ENCODE measurements around the gene ADGRG7.

ADGRG7 gene

DNA sequence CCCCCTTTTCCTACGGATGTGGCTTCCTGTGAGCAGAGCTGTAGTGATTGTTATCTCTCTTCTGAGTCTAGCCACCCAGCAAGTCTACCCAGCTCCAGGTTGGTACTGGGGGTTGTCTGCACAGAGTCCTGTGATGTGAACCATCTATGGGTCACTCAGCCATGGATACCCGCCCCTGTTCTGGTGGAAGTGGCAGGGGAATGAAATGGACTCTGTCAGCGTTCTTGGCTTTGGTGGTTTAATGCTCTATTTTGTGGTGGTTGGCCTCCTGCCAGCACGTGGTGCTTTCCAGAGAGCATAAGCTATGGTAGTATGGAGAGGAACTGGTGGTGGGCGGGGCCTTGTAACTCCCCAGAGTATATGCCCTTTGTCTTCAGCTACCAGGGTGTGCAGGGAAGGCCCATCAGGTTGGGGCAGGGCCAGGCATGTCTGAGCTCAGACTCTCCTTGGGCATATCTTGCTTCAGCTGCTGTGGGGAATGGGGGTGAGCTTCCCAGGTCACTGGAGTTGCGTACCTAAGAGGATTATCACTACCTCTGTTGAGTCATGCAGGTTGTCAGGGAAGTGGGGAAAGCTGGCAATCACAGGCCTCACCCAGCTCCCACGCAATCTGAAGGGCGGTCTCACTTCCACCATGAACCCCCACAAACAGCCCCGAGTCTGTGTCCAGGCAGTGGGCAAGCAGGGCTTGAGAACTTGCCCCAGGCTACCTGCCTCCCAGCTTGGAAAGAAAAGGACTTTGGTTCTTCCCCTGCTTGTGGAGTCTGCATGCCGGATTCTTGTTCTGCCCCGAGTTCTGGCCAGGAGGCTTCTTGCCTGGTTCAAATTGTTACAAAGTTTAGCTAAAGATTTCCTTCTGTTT, 9.0 kb upstream of the ADGRG7 start:
- DNase-seq (ENCODE audit: low read depth in 3 of 3): no peak

DNA sequence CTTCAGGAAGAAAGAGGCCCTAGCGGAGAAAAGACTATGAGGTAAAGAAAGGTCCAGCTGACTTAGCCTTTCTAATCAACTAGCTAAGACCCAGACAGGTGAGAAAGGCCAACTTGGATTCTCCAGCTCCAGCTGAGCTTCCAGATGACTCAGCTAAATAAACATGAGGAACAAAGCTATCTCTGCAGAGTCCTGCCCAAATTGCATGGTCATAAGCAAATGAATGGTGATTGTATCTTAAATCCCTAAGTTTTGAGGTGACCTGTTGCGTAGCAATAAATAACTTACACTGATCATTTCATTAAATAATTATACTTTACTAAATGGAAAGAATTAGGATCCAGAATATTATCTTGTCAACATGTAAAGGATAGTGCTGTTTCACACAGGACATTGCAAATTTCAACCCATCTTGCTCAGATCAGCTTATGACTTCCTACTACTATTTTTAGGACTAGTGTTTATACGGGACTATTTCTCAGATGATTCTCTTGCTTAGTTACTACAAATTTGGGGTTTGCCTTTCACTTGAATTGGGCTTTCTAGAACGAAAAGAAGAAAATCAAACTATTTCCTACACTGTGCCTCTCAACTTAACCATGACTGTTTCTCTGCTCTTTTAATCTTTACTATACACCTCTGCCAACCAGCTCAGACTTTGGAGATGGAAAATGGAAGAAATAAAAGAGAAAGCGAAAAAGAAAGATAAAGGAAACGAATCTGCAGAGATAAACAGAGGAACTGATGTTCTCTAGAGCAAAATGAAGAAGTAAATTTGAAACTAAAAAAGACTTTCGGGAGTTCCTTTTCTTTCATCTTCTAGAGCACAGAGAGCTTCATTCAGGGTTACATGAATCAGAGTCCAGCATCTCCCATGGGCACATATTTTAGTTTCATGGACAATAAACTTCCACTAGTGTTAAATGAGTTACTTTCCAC, 6.6 kb upstream of the ADGRG7 start:
- DNase-seq (ENCODE audit: low read depth in 3 of 3): no peak

DNA sequence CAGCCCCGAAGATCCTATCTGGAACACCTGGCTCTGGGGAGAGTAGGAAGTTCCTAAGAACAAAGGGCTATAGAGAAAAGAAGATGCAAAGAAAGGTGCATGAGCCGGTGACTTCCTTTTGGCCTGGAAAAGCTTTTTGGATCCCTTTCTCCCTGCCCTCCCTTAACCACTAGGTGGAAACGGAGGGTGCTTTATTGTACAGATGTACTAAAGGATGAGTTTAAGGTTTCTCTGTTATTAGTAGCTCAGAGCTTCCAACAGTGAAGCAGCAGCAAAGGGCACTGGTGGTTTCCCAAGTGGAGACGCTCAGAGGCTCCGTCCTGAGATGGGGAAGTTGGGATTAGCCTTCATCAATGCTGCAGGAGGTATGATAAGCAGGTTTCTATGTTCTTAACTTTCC, 5.9 kb upstream of the ADGRG7 start:
- DNase-seq (ENCODE audit: low read depth in 3 of 3): no peak

DNA sequence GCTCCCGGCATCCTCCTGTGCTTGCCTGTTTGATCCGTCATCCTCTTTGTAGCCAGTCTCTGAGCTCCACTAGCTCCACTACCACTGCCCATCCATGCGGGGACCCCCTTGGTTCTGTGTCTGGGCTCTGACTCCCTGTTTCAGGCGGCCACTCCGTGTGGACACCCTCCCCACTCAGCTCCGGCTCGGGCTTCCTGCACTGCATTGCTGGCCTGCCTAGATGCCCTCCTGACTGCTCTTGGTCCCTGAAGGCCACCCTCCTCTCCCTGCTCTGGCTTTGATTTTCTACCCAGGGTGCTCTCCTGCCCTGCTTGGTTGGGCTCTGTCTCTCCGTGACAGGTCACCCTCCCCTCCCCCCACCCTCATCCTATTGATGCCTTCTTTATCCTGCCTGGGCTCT, 4.0 kb upstream of the ADGRG7 start:
- DNase-seq (ENCODE audit: low read depth in 3 of 3): no peak

DNA sequence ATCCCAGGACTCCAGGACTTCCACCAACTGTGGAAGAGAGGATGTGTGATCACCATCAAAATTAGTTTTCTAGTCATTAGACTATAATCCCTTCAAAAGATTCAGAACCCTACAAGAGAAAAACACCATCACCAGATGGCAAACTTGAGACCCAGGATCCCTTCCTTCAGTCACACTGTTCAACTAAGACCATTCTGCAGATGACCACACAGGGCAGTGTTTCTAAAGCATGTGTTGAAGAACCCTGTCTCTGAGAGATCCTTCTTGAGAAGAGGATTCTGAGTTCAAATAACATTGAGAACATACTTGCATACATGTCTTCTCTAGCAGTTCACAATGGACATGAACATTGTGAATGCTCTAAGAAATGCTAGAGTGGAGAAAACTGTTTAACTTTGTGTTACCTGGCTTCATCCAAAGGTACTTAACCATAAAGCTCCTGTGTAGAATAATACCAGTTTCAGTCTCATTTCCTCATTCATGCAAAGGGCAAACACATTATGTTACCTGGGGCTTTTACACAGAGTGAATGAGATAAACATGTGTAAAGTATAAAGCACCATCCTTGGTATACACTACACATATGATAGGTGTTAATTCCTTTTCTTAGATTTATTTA, 2.4 kb upstream of the ADGRG7 start:
- DNase-seq (ENCODE audit: low read depth in 3 of 3): no peak

DNA sequence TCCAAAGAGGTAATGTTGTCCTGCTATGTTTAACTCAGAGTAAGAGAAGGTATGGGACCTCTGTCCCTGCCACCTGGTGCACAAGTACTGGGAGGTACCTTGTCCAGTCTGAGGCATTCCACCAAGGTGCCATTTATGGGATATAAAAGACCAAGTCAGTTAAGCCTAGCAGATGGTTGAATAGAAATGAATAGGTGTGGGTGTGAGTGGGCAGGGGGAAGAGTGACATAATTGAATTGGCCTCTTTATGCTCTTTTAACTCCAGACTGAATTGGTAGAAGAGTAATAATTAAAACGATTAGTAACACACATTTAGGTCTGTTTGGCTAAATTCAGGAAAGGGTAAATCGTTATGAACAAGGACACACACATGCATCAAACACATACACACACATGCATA, 562 bp downstream of the ADGRG7 start:
- no peak for DNase-seq (ENCODE audit: low read depth in 3 of 3)

DNA sequence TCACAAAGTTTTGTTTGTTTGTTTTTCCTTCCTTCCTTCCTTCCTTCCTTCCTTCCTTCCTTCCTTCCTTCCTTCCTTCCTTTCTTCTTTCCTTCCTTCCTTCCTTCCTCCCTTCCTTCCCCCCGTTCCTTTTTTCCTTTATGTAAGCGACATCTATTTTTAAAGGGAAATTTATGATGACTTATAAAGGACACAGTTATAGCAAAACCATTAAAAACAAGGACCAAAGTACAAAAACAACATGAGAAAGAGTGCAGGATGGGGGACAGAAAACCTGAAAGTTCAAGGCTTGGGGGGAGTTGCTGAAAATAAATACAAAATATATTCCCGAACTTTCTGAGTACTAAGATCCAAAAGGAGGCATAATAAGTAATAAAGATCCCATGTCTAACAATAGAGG, 1.8 kb downstream of the ADGRG7 start:
- no peak for DNase-seq (ENCODE audit: low read depth in 3 of 3)

DNA sequence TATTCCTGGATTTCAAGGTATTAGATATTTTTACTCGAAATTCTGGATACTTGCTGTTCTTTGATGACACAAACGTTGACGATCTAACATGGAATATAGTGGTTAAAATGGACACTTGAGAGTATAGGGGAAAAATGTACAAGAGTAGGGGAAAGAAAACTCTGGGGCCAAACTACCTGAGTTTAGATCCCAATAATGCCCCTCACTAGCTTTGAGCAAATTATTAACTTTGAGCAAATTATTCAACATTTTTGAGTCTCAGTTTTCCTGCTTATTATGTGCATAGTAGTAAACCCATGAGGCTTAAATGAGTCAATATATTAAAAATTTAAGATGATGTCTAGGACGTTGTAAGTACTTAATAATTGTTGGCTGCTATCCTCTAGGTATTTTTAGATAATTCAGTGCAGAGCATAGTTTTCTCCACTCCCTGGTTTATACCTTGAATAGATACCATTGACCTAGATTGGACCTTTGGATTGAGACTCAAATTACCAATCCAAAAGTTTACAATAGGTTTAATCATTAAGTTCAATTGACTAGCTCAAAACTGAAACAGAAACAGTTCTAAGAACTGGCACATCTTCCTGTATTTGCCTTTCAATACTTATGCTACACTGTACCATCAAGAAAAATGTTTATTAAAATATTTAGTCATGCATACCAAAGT, 4.5 kb downstream of the ADGRG7 start:
- no peak for DNase-seq (ENCODE audit: low read depth in 3 of 3)

DNA sequence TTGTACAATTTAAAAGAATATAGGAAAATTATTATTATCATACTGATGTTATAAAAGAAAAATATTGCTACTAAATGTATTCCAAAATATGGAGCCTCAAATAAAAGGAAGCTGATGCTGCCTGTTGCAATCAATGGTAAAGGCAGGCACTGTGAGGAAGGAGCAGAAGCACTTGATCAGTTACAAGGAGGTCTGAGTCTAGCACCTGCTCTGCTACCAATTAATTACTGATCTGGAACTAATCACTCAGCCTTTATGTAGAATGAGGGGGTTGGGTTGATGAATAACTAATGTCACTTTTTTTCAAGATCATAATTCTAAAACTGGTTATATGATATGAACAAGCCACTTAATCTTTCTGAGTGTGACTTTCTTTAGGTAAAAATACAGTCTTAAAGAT, 5.5 kb downstream of the ADGRG7 start:
- no peak for DNase-seq (ENCODE audit: low read depth in 3 of 3)

DNA sequence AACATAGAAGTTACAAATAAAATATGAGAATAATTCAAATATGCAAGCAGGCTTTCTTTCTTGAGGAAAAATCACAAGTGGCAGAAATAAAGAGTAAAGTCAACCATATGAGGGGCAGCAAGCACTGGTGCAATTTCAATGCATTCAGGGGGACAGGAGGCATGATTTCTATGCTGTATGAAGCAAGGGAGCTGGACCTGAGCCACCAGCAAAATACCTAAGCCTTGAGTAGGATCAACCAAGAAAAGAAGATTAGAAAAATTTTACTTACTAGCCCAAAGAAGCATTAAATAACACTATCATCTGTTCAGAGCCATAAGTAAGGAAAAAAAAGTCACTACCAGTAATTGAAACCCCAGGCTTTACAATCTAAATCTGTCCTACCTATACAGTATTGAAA, 6.3 kb downstream of the ADGRG7 start:
- no peak for DNase-seq (ENCODE audit: low read depth in 3 of 3)

DNA sequence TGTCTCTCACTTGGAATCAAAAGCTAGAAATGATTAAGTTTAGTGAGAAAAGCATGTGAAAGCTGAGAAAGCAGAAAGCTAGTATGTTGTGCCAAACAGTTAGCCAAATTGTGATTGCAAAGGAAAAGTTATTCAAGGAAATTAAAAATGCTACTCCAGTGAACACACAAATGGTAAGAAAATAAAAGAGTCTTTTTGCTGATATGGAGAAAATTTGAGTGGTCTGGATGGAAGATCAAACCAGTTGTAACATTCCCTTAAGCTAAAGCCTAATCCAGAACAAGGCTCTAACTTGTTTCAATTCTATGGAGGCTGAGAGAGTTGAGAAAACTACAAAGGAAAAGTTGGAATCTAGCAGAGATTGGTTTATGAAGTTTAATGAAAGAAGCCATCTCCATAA, 11.8 kb downstream of the ADGRG7 start:
- DNase-seq (ENCODE audit: low read depth in 3 of 3): no peak

DNA sequence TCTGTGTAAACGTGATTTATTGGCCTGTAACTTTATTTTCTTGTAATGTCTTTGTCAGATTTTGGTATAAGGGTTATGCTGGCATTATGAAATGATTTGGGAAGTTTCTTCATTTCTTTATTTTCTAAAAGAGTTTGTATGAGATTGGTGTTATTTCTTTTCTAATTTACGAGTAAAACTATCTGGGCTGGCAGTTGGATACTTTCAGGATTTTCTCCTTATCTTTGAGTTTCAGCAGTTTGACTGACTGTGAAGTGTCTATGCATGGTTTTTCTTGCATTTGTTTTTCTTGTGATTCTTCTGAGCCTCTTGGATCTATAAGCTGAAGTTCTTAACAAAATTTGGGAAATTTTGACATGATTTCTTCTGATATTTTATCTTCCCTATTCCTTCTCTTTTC, 18.1 kb downstream of the ADGRG7 start:
- DNase-seq (ENCODE audit: low read depth in 3 of 3): no peak

DNA sequence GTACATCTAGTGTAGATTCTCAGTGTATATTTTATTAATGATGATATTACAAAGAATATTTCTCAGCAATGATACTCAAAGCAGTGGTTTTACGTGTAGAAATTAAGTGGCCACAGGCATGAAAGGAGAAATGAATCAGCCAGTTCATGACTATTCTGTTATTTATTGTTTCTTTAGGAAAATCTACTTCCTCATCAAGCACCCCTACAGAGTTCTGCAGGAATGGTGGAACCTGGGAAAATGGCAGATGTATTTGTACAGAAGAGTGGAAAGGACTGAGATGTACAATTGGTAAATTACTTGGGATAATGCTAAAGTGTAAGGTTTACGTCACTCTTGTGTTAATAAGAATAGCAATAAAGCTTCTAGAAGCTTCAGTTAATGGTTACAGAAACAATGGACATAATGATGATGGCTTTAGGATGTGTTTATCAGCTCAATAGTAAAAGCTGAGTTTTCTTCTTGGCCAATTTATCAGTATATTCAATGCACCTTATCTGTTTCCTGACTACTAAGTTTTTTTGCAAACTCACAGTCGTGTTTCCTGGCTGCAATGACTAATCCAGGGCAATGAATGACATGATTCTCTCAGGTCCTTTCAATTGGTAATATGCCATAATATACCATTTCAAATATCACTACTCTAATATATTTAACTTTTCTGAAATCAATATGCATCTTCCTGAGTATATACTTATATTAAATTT, 20.2 kb downstream of the ADGRG7 start:
- DNase-seq (ENCODE audit: low read depth in 3 of 3): no peak

DNA sequence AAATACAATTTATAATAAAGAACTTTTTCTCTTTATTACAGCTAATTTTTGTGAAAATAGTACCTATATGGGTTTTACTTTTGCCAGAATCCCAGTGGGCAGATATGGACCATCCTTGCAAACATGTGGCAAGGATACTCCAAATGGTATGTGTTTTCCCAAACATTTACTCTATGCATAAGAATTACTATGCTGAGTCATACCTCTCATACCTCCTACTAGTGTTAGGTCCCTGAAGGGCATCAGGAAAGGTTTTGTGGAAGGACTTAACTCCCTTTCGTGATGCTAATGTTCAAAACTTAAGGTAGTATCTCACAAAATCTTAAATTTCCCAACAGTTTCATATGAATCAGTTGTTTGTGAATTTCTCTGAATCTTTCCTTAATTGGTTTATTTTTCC, 21.3 kb downstream of the ADGRG7 start:
- DNase-seq (ENCODE audit: low read depth in 3 of 3): no peak

DNA sequence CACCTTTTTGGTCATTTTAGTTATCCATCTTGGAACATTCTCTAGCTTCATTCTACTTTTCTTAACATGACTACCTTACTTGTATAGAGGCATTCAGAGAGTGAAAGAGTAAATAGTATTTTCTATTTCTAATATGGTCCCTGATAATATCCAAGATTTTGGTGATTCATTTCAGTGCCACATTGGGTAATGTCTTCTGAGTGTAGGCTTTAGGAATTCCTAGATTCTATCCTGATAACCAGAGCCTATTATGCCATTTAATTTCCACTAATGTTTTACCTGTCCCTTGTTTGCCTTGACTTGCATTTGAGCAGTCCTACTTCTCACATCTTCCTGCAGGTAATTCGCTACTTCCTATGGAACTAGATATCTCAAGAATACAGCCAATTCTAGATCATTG, 21.8 kb downstream of the ADGRG7 start:
- DNase-seq (ENCODE audit: low read depth in 3 of 3): no peak

DNA sequence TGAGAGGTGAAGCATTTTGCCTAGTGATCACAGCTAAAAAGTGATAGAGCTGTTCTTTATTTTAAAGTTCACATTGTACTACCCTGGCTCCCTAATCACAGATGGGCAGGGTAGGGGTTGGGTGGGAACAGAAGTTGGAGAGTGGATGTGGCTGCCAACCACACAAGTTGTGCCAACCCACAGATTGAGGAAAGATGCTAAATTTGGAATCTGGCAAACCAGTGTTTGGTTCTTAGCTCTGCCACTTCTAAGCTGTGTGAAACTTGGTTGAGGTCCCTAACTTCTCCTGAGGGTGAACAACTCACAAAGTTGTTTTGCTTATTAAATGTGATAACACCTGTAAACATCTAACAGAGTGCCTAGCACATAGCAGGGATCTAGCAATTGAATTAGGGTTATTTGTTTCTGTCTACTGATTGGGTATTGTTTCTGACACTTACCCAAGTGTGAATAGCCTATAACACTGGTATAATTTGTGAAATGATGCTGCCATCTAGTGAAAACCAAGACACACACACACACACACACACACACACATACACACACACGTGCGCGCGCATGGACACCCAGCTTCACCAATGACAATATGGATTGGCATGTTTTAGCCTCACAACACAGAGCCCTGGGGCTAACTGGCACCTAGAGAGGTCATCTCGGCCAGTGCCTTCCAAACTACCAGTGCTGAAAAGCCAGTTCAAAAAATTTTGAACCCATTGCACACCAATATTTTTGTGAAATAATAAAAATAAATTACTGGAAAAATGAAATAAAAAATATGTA, 25.3 kb downstream of the ADGRG7 start:
- DNase-seq (ENCODE audit: low read depth in 3 of 3): peak in 1 of 3 experiments; percentile 15

DNA sequence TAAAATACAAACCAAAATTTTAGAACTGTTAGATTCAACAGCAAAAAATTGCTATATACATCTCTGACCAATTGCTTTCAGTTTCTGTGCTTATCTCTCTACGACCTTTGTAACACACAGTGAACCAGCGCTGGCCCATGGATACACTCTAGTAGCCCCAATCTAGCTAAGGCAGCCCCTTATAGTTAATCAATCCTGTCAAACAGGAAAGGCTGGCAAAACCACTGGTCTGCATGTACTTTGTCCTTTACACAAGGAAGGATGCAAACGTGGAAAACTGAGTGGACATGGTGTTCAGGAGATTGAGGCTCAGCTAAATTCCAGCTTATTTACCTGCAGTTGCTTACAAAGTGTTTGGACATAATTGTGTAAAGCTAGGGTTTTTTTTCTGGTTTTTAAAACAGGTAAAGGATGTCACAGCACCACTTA, 25.9 kb downstream of the ADGRG7 start:
- no peak for DNase-seq (ENCODE audit: low read depth in 3 of 3)

DNA sequence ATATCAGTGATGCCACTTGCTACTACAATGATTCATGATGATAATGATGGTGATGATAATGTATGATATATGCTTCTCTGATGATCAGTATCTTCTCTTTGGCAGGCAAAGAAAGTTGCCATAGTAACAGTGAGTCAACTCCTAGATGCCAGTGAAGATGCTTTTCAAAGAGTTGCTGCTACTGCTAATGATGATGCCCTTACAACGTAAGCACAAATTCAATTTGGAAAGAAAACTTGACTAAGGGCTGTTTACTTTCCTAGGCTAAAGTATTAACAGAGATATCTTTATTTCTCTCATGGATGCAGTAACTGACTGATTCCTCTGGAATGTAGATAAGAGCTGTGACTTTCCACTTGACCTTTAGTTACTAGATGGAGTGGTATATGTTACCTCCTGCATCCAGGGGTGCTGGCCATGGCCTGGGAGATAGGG, 27.8 kb downstream of the ADGRG7 start:
- DNase-seq (ENCODE audit: low read depth in 3 of 3): no peak

DNA sequence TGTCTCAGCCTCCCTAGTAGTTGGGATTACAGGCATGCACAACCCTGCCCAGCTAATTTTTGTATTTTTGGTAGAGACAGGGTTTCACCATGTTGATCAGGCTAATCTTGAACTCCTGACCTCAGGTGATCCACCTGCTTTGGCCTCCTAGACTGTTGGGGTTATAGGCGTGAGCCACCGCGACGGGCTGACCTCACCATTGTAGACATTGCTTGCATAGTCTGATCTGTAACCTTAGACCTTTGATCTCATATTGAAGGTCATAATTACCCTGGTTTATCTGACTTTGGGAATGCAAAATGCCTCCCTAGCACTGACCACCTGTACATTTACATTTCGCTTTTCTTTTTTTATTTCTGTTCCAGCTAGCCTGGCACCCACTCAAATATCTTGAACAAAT, 31.2 kb downstream of the ADGRG7 start:
- no peak for DNase-seq (ENCODE audit: low read depth in 3 of 3)

DNA sequence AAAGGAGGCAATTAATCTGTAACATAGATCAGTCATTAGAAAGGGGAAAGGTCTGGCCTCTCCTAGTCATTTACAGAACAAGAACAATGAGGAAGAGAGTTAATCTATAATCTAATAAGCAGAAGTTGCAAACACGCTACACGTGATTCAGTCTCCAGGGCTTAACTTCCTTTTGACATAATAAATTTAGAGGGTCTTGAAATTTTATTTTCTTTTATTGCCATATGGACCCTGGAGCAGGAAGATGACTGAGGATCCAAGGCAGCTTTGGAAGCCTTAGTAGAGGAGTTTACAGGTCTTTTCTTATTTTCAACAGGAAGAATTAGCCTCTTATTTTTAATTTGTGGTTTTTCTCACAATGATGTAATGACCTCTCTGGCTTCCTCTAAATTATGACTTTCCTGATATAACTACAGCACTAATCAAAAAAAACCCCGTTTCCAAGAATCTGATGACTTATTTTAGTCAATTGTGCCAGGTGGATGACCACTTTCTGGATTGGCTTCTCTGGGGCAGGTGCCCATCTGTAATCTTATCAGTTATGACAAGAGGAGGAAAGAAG, 32.2 kb downstream of the ADGRG7 start:
- no peak for DNase-seq (ENCODE audit: low read depth in 3 of 3)
